Measurements from ENCODE around the gene ARID1B.

DNA sequence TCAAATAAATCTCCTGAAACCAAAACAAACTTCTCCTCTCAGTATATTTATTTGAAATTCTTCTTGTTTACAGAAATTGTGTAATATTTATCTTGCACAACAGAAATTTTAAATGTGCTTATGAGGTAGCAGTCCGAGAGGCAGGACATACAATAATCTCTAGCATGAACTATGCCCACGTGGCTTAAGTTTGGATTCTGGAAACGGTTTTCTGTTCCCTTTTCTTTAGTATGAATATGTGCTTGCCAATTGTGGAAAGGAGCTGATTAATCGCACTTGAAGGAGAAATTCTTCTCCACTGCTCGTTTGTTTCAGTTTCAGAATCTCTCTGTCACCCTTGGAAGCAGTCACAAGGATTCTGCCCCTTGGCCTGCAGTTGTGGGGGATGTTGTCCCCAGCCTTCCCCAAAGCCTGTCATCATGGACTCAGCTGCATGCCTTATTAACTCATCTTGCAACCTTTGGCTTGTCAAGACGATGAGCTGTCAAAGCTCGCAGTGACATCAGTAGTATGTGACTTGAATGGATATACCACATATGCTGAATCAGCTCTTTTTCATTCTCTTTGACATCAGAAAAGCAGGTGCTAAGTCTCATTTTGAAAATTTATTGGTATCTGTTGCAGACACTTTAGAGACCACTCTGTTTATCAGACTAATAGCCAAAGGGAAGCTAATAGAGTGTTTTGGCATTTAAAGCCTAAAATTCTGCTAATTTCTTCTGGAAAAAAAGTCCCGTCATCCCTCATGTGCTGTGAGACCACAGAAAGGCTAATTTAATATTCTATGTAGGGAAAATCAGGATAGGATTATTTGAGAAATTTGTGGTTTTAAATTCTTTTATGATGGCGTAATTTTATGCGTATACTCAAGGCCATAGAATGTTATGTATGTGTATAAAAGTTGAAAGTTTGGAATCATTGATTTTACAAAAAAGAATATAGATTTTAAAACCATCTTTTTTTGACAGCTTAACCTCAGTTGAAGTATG is 186.8 kb downstream of the ARID1B start:
- TF ChIP-seq, protein P1, sequence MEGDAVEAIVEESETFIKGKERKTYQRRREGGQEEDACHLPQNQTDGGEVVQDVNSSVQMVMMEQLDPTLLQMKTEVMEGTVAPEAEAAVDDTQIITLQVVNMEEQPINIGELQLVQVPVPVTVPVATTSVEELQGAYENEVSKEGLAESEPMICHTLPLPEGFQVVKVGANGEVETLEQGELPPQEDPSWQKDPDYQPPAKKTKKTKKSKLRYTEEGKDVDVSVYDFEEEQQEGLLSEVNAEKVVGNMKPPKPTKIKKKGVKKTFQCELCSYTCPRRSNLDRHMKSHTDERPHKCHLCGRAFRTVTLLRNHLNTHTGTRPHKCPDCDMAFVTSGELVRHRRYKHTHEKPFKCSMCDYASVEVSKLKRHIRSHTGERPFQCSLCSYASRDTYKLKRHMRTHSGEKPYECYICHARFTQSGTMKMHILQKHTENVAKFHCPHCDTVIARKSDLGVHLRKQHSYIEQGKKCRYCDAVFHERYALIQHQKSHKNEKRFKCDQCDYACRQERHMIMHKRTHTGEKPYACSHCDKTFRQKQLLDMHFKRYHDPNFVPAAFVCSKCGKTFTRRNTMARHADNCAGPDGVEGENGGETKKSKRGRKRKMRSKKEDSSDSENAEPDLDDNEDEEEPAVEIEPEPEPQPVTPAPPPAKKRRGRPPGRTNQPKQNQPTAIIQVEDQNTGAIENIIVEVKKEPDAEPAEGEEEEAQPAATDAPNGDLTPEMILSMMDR (IDR thresholded peaks at IDR 0.05; ENCODE audit: low read length) = no peak
- TF ChIP-seq EZH2 (optimal IDR thresholded peaks at IDR 0.05; ENCODE audit: low read depth, low read length) (no peak), EZH2phosphoT487 (IDR thresholded peaks at IDR 0.05; ENCODE audit: low read length) (no peak)

All from MM.1S (cell line).